Stomach (tissue), 9 donors: ENCODE results near the gene FRMPD1. TPM values are rescaled to one million over a fixed set of nuclear protein-coding genes. Genes with fewer than 3 reads are reported as not detected.

Experiments
- DNase-seq, 2 donors: peaks; one replicate each; pipeline versions ENCODE4 v3.0.0 to v3.0.0-alpha.2; 2013 to 2019
- H3K27ac ChIP-seq, 5 donors: fragments of 200-600 bp in 4 of 5; sonication (generic) in 4 of 5; one replicate each; pipeline ENCODE4 v1.5.1; 2013 to 2019; ENCODE audit warnings: mild to moderate bottlenecking in 1 of 5, moderate library complexity in 1 of 5
- H3K27me3 ChIP-seq, 3 donors: fragments of 200-600 bp; sonication (generic); one replicate each; pipeline ENCODE4 v1.5.1; 2017 to 2019; ENCODE audit warnings: mixed run types in 1 of 3
- H3K36me3 ChIP-seq, 4 donors: fragments of 200-600 bp; sonication (generic); 1 replicate in 3 of 4; 2 replicates in 1 of 4; pipeline ENCODE4 v1.5.1; 2016 to 2019
- H3K4me1 ChIP-seq, 4 donors: fragments of 200-600 bp; sonication (generic); one replicate each; pipeline ENCODE4 v1.5.1; 2016 to 2019
- H3K4me3 ChIP-seq, 4 donors: fragments of 200-600 bp; sonication (generic) in 3 of 4; one replicate each; pipeline ENCODE4 v1.5.1; 2016 to 2019; ENCODE audit warnings: mild to moderate bottlenecking in 1 of 4
- H3K9me3 ChIP-seq, 4 donors: fragments of 200-600 bp; sonication (generic); one replicate each; pipeline ENCODE4 v1.5.1; 2016 to 2019
- CTCF ChIP-seq, 7 experiments: fragments of 450-650 bp in 4 of 7; fragments of 200-600 bp in 3 of 7; sonication (generic) in 3 of 7; IDR thresholded peaks; one replicate each; pipeline ENCODE4 v1.5.1; 2016 to 2019; ENCODE audit warnings: antibody characterized with exemption in 7 of 7, control low read depth in 2 of 7, mild to moderate bottlenecking in 1 of 7
- EP300 ChIP-seq: sonication (generic); formaldehyde crosslinking; IDR thresholded peaks from one replicate; pipeline ENCODE4 v1.6.1; 2017; ENCODE audit warnings: antibody characterized with exemption
- POLR2A ChIP-seq, 4 donors: fragments of 450-650 bp; IDR thresholded peaks; one replicate each; pipeline ENCODE4 v1.6.1; 2016; ENCODE audit warnings: antibody characterized with exemption in 4 of 4, control low read depth in 2 of 4, mild to moderate bottlenecking in 1 of 4, moderate library complexity in 1 of 4
- POLR2AphosphoS5 ChIP-seq, 3 donors: sonication (generic); formaldehyde crosslinking; IDR thresholded peaks; one replicate each; pipeline ENCODE4 v1.6.1; 2016; ENCODE audit warnings: antibody characterized with exemption in 3 of 3
- WGBS, 5 donors: extraction: QIAGEN DNeasy Blood & Tissue Kit in 3 of 5; methylation state at CpG; one replicate each; pipeline versions ENCODE4 v1.1.5 to v1.1.7; 2013 to 2018; 5-methylcytosine and 5-hydroxymethylcytosine counted together
- intact Hi-C: fragments of 100-400 bp; cut with DNase I; formaldehyde crosslinking; loops from one replicate; pipeline ENCODE4 v1.15.1; 2023; ENCODE audit warnings: low total_unique reads
- polyA plus RNA-seq, 3 donors: library from polyadenylated mRNA; stranded (reverse); fragments of 200-250 nt; gene quantifications; one replicate each; pipeline ENCODE4 v1.2.3, GENCODE V29; 2013
- total RNA-seq, 5 donors: library from RNA; depleted of rRNA; stranded (reverse); fragments of >200 nt; gene quantifications; one replicate each; pipeline versions ENCODE4 v1.1.0 to v1.2.3, GENCODE V29; 2014 to 2016
- donor health status: healthy with polysubstance abuse.
- donor health status: Bipolar disorder and iron deficiency.
- donor health status: healthy.

The FRMPD1 gene
- total and polyA plus RNA-seq, 8 donors = under 0.01 to 0.18 (median 0.10) TPM; not detected in 4

- no peak for TF ChIP-seq POLR2AphosphoS5 (IDR thresholded peaks at IDR 0.05)
- no peak for TF ChIP-seq CTCF (IDR thresholded peaks at IDR 0.05)
- TF ChIP-seq EP300 = no peak
- TF ChIP-seq POLR2A (IDR thresholded peaks at IDR 0.05) = no peak
- Histone ChIP-seq H3K27me3 (peaks cover 0 to 42% (median 5%) of the 10 kb centered on the region in 3 donors), H3K27ac (no peak overlapping the region), H3K9me3 (no peaks in the 10 kb centered on the region), H3K4me1 (no peaks in the 10 kb centered on the region), H3K36me3 (no peaks in the 10 kb centered on the region), H3K4me3 (no peak overlapping the region)
- WGBS, 5 donors = 62 to 73% (median 66%) methylated on average over 3 of the region's 3 CpGs
- intact Hi-C loops = no loop called here
- DNase-seq = no peak
Observed at GRCh38 chr9:37640246-37640645, 10.5 kb upstream of the FRMPD1 start.

- DNase-seq = no peak
- Histone ChIP-seq H3K9me3 (no peaks in the 10 kb centered on the region), H3K4me1 (no peaks in the 10 kb centered on the region), H3K4me3 (no peak overlapping the region), H3K27ac (no peak overlapping the region), H3K36me3 (no peaks in the 10 kb centered on the region), H3K27me3 (peaks cover 0 to 32% (median 5%) of the 10 kb centered on the region in 3 donors)
- TF ChIP-seq POLR2A (IDR thresholded peaks at IDR 0.05) = no peak
- no peak for TF ChIP-seq POLR2AphosphoS5 (IDR thresholded peaks at IDR 0.05)
- no peak for TF ChIP-seq EP300
- no peak for TF ChIP-seq CTCF (IDR thresholded peaks at IDR 0.05)
- 79 to 89% (median 83%) methylated on average over 3 of the region's 3 CpGs for WGBS, 5 donors
- intact Hi-C loops = no loop called here
Observed at GRCh38 chr9:37641331-37641730, 9.4 kb upstream of the FRMPD1 start.

GRCh38 chr9:37643214-37643613 is 7.5 kb upstream of the FRMPD1 start:
- no peak overlapping the region for H3K4me3 ChIP-seq
- H3K27ac ChIP-seq = no peak overlapping the region
- peaks cover 0 to 32% (median 5%) of the 10 kb centered on the region in 3 donors for H3K27me3 ChIP-seq
- no peaks in the 10 kb centered on the region for H3K9me3 ChIP-seq
- intact Hi-C loops = no loop called here
- DNase-seq = no peak
- H3K36me3 ChIP-seq = no peaks in the 10 kb centered on the region
- TF ChIP-seq CTCF (IDR thresholded peaks at IDR 0.05) (no peak), EP300 (no peak)
- no peaks in the 10 kb centered on the region for H3K4me1 ChIP-seq

GRCh38 chr9:37645903-37646506 is 4.7 kb upstream of the FRMPD1 start:
- DNase-seq = no peak
- intact Hi-C loops = no loop called here
- no peak overlapping the region for H3K4me3 ChIP-seq
- H3K36me3 ChIP-seq = no peaks in the 10 kb centered on the region
- peaks cover 0 to 47% (median 7%) of the 10 kb centered on the region in 3 donors for H3K27me3 ChIP-seq
- 51 to 64% (median 59%) methylated on average over 5 of the region's 5 CpGs for WGBS, 5 donors
- H3K27ac ChIP-seq = no peak overlapping the region
- TF ChIP-seq POLR2A (IDR thresholded peaks at IDR 0.05) = no peak
- no peak for TF ChIP-seq POLR2AphosphoS5 (IDR thresholded peaks at IDR 0.05)
- no peak for TF ChIP-seq CTCF (IDR thresholded peaks at IDR 0.05)
- no peak for TF ChIP-seq EP300
- no peaks in the 10 kb centered on the region for H3K9me3 ChIP-seq
- H3K4me1 ChIP-seq = peaks cover under 1 to 7% (median 4%) of the 10 kb centered on the region in 4 donors
